Mammary microvascular endothelial cell (primary cell): ENCODE results near the gene POTEB3. TPM values are rescaled to one million over a fixed set of nuclear protein-coding genes. Genes with fewer than 3 reads are reported as not detected.

Experiments
- total RNA-seq: library from RNA; depleted of rRNA; stranded (reverse); fragments of >200 nt; gene quantifications from 2 replicates; pipeline ENCODE4 v1.2.3, GENCODE V29; 2015

Gene POTEB3
- total RNA-seq, result not detected in 2 replicates

DNA sequence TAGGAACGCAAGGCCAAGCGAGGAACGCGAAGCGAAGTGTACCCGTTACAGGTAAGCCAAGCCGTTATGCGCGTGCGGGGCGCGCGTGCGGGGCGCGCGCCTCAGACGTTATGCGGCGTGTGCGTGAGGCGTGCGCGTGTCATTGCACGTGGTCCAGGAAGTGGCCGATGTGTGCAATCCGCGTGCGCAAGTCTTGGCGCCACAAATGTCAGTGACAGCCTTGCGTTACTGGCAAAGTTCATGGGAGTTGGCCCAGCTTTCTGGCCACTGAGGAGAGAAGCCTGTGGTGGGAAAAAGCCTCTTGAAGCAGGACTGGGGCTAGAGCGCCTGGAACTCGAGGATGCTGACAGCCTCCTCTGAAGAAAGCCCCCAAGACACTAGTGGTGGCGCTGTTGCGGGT is at the start of gene POTEB3:
POTEB3 (minus strand) TSS at position 101 of the 400 bp plus-strand sequence. CDS start 488 bp downstream, outside the sequence.

